Hippocampal formation (tissue), 2 donors: ENCODE results near the gene COX5B.
"Not testable (repeated sequence)": the region's sequence is repeated elsewhere in the genome, so short reads cannot be mapped to it uniquely, and the experiment has no call there.

Source experiments
- DNase-seq, 2 donors: peaks; one replicate each; lab custom pipeline; 2025; lab: John Stamatoyannopoulos, UW

COX5B gene

DNA sequence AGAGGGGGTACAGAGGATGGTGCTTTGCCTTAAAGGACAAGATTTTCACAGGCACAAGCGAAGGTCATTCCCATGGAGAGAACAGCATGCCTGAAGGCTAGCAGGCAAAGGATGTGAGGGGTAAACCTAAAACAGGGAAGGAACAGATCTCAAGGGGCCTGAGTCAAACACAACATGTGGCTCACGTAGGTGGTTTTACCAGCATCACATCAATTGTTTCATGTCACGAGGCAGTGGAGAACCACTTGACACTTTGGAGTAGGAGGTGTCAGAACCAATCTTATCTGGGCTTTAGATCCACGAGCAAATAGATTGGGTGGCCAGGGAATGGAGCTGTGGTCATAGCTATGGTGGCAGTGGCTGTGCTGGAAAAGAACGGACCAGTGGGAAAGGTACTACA lies 8.4 kb downstream of the COX5B start:
- DNase-seq = no peak

DNA sequence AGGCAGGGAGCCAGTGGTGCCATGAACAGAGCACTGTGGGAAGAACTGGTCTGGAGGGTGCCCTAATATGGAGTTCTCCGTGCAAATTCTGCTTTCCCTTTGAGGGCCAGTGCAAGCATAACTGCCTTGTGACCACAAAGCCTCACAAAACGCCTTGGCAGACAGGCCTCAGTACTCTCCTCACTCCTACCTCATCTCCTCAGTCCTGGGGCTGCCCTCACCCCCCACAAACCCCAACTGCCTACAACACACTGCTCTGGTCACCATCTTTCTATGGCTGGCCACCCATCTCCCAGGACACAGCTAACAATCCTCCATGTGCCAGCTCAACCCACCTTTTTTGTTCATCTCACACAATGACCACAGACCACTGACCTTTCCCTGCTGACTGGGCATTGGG lies 8.9 kb downstream of the COX5B start:
- DNase-seq = no peak

DNA sequence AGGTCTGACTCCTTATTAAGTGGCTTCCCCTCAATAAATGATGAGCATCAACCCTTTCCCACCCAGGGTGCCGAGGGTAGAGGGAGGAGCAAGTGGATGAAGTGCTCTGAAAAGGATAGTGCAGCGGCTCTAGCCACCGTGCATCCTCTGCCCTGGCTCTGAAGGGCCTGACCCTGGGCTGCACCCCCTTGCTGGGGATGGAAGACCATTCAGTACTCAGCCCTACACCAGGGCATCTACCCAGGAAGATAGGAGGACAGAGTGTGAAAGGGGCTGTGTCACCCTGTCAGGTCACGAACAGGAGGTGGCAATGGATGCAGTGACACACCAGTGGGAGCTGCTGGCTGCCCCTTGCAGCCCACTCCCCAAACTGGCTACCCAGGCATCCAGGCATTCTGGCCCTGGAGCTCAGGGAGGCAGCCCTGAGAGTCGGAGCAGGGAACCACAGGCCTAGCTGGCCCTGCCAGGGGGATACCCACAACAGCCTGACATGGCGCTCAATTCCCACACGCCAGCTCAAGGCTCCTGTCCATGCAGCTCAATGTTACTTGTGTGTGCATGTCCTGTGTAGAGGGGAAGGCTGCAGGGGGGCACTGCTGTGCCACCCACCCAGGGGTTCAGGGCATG lies 10.4 kb downstream of the COX5B start:
- DNase-seq = no peak

DNA sequence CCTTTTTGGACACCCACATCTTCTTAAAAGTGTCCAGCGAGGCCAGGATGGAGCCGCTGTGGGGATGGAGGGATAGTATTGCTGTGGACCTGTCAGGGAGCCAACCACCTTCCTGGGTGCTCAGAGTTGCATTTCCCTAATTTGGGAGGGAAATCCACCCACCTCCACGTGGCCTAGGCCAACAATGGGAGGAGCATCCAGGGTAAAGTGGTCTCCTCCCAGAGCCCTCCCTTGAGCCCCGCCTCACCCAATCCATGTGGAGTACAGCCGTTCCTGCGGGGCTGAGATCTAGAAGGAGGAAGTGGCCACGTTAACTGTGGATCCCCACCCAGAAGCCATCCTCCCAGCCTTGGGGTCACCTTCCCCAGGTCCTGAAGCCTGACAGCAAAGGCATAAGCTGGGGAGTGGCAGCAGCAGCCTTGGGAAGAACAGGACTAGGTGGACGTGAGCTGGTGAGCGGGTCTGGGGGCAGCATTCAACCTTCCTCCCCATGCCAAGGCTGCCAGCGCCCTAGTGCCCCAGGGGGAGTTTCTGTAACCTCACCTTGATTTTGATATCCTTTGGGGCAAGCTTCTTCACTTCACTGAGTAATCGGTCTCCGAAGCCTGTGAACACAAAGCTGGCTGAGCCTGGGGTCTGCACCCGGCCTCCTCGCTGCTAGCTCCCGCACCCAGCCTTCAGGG lies 11.2 kb downstream of the COX5B start:
- DNase-seq = no peak

DNA sequence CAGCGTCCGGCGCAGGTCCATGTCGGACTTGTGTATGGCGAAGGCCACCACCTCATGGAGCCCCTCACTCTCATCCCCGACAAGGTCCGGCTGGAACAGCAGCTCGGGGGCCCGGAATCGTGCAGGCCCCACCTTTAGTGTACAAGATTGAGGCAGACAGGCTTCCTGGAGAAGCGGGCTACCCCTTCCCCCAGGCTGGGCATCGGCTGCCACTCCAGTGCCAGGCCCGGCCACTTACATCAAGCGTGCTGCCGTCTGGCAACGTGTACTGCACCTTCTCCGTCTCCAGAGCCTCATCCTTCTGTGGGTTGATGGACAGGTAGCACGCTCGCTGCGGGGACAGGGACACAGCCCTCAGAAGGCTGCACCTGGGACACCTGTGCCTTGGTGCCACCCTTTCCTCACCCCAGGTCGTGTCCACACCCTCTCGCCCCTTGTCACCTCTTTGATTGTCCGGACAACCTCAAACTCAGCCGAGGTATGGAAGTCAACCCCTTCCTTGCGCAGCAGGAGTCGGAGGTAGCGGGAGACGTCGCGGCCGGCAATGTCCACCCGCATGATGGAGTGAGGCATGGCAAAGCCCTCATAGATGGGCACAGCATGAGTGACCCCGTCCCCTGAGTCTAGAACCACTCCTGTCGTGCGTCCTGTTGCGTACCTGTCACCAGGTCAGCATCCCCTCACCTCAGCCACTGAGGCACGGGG lies 12.3 kb downstream of the COX5B start:
- no peak for DNase-seq

DNA sequence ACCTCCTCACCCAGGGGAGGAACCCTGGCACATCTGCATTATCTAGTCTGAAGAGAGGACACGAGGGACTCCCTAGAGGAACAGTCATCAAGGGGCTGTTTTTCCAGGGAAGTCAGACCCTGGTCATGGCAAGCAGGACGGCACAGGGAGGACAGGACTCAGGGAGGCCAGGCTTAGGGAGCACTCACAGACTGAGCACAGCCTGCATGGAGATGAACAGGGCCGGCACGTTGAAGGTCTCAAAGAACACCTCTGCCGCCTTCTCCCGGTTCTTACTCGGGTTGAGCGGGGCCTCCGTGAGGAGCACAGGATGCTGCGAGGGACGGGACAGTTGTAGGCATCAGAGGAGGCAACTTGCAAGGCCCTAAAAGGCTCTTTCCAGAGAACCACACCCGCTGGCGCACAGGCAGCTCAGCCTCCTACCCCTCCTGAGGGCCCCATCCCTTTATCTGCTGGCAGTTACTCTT lies 12.9 kb downstream of the COX5B start:
- no peak for DNase-seq

DNA sequence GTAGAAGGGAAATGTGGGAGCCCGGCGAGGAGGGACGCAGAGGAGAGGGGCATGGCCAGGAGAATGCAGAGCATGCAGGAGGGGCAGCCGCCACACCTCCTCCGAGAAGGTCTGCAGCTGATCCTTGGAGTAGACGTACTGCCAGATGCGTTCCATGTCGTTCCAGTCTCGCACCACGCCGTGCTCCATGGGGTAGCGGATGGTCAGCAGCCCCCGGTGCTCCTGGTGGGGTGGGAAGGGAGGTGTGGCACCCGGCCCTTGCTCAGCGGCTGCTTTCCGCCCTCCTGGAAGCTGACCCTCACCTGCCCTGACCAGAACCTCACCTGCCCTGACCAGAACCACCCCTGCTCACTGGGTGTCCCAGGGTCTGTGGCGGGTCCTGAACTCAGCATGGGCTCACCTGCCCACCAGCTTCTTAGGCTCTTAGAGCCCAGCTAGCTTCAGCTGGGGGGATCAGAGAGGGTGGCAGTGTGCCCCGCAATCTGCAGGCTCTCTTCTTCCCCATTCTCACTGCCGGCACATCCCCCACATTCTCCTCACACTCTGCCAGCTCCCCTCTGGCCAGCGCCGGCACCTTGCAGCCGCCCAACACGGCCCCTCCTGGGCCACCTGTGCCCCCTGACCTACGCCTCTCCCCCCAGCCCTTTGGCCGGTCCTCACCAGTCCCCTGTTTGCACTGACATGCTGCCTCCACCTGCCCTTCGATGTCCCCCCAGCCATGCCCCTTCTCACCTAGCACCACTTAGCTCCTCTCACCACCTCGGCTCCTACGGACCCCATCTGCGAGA lies 13.6 kb downstream of the COX5B start:
- DNase-seq = no peak

DNA sequence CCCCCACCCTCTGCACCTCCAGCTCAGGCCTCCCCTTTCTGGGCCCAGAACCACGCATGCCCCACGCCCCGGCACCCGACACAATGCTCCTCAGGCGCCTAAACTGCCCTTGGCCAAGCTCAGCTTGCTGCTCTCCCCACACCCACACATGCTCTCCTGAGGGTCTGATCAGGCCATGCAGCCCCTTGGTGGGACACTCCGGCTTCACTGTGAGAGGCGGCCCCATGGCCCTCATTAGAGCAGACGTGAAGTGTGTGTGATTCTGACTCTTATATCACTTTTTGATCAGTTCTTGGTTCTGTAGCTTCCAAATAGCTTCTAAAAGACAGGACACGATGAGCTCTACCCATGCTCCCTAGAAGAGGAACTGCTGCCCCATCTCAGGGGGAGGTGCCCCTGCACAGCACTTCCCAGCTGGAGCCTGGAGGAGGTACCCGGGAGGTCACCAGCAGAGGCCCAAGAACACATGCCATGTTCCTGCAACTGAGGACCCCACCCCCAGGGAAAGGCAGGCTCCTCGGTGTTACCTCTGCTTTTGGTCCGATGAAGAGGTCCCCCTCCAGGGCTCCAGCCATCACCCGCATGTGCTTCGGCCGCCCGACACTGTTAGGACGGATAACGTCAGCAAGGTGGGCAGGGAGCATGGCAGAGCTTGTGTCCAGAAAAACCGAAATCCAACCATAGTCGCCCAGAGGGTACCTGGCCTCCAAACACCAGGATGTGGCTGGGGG lies 14.3 kb downstream of the COX5B start:
- no peak for DNase-seq

DNA sequence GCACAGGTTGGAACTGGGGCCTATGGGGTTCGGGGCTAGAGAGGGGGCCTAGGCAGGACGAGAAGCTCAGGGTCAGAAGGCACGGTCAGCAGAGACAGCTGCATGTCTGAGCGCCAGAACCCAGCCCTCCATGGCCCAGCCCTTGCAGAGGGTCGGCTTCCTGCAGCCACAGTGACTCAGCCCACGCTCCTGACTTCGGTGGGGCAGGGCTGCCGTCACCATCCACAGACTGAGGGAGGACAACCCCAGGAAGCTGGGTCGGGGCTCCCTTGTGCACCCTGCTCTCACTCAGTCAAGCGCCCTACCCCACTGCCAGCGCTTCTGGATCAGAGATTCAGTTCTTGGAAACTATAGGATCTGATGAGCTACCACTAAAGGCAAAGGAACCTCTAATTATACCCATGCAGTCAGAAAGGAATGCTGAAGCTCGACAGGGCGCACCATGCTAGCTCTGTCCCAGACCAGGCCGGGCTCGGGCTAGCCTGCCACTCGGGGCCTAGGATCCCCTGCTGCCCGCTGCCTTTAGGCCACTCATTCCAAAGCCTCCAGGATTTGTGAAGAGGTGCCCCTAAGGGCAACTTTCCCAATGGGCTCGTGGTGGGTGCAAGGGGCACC lies 15.0 kb downstream of the COX5B start:
- no peak for DNase-seq

DNA sequence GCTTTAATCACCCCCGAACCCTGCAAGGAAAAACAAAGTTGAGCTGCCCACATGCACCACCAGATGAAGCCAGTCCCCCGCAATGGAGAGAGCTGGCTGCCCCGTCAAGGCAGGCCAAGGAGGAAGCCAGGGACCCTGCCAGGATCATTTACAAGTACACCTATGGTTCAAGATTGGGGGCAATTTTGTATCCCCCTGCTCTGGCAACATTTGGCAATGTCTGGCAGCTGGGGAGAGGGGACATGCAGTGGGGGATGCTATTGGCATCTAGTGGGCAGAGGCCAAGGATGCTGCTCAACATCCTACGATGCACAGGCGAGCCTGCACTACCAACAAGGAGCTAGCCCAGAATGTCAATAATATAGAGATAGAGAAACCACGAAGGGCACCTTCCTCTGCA lies 16.1 kb downstream of the COX5B start:
- no peak for DNase-seq

DNA sequence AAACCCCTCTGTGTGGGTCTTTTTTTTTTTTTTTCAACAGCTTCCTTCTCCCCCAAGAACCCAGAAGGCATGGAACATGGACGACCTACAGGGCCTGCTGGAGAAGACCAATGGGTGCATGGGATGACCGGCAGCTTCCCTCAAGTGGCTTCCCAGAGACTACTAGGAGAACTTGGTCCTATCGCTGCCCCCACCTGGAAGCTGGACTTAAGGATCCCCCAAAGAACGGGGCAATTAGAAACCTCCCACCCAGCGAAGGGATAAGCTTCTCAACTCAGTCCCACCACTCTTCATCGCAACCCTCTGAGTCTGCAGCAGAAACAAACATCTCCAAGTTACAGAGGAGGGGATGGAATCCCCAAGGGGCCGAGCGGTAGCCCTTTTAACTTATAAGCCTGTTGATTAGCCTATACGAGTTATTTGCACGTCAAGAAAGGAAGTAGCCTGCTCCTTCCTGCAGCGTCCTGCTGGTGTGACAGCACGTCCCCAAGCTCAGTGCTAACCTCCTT lies 16.6 kb downstream of the COX5B start:
- DNase-seq = no peak

DNA sequence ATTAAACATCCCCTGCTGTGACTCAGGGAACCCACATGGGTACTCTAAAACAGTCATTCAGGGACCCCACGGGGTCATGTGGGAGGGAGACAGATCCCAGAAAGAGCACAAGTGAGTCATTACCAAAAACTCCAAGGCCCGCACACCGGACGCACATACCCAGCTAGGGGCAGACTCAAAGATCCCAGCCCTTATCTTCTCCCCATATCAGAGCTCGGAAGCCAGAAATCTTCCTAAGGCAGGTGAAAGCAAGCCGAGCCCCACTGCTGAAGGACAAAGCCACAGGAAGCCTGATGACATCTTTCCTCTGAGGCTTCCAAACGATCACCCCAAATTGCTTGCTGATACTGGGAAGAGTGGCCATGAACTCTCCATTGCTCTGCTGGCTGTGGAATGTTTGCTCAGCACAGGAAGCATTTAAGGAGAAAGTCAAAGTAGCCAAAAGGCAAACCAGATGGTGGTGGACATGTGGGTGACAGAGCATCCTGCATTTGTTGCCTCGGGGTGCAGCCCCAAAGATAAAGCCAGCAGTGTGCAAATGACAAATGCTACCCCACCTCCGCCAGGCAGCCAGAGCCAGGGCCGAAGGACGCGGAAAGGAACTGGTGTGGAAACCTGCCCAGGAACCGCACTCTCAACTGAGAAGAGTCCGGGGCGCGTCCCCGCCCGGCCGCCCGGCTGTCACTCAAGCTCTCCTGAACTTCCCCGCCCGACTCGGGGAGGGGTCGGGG lies 17.2 kb downstream of the COX5B start:
- peak; percentile 46 to 70 for DNase-seq

DNA sequence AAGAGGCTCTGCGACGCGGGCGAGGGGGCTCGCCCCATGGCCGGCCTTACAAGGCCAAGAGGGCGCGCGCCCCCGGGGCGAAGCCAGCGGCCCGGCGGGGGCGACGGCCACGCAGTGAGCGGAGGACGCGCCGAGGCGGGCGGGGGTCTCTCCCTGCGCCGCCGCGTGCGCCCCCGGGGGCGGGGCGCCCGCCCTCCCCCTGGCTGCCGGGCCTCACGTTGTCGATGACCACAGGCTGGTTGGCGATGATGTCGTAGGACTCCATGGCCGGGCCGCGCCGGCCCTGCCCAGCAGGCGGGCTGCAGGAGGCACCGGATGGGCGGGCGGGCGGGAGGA lies 17.7 kb downstream of the COX5B start:
- DNase-seq = no peak

DNA sequence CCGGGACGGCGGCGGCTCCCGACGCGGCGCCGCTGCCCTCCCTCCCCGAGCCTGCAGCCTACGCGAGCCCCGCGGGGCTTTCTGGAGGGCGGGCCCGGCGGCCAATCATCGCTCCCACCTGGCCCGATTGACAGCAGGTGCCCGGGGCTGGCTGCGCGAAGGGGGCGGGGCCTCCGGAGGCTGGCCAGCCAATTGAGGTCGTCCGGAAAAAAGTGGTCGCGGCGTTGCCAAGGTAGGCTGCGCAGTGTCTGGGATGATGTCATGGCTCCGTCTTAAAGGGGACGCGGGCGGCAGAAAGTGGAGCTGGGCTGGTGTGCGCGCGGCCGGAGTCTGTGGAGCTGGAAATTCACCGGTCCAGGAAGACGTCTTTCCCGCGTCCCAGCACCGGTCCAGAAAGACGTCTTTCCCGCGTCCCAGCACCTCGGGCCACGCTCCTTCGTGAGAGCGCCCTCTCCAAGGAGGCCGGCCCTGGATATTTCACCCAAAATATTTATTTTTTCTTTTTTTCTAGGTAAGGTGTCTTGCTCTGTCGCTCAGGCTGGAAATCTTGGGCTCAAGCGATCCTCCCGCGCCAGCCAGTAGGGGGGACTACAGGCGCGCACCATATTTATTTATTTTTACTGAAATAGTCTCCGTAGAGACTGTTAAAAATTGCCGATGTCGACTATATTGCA lies 18.2 kb downstream of the COX5B start, which contains the start of gene ACTR1B:
Gene ACTR1B (minus strand): TSS at position 83 of the 674 bp plus-strand sequence. CDS start 154 bp downstream, outside the sequence.
- peak; percentile 98 to 99 for DNase-seq

DNA sequence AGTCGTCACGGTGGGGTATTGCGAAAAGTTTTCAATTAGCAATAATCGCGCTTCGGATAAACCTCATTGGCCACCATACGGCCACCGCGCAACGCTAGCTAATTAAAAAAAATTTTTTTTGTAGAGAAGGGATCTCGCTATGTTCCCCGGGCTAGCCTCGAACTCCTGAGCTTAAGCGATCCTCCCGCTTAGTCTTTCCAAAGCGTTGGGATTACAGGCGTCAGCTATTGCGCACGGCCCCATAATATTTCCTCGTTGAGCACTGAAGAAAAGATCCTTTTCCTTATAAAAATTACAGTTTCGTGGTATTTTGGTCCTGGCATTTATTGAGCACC lies 18.7 kb downstream of the COX5B start:
- DNase-seq = no peak

DNA sequence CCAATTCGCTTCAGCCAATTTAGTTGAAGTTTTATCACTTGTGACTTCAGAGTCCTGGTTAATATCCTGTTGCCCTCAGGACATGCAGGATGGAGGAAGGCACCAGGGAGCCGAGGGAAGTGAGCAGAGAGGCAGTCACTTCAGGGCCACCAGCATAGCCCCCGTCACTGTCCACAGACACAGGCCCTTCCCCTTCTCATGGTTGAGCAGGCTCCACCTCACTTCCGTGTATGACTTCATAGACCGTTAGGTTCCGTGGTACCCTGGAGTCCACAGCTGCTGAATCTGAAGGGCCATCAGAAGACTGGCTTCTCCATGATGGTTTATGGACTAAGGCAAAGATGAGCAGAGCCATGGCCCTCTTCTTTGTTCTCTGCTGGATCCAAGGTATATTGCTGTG lies 23.6 kb downstream of the COX5B start, which contains the start of gene C2orf92:
Gene C2orf92 (plus strand): TSS at position 266 of the 400 bp plus-strand sequence. CDS start 76 bp downstream, at position 342.
- no peak for DNase-seq

DNA sequence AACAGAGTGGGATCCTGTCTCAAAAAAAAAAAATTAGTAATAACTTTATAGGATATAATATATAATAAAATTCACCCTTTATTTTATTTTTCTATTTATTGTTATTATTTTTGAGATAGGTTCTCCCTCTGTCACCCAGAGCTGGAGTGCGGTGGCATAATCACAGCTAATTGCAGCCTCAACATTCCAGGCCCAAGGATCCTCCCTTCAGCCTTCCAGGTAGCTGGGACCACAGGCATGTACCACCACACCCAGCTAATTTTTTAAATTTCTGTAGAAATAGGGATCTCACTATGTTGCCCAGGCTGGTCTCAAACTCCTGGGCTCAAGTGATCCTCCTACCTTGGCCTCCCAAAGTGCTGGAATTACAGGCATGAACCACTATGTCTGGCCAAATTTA lies 24.6 kb downstream of the COX5B start:
- DNase-seq = no peak

DNA sequence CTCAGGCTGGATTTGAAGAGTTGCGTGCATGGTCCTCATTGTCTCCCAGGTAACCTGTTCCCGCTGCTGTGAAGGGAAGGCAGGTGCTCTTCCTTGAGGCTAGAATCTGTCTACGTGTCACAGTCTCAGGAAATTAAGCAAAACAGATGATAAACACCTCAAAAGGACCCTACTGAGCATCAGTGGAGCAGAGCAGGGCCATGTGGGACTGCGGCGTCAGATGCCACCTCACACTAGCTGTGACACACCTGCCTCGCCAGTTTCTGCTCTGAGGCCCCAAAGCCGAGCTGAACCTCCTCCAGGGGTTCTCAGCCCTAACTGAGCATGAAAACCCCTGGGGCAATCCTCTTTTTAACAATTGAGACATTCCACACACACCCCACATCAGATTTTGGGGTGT lies 25.7 kb downstream of the COX5B start:
- DNase-seq = no peak

DNA sequence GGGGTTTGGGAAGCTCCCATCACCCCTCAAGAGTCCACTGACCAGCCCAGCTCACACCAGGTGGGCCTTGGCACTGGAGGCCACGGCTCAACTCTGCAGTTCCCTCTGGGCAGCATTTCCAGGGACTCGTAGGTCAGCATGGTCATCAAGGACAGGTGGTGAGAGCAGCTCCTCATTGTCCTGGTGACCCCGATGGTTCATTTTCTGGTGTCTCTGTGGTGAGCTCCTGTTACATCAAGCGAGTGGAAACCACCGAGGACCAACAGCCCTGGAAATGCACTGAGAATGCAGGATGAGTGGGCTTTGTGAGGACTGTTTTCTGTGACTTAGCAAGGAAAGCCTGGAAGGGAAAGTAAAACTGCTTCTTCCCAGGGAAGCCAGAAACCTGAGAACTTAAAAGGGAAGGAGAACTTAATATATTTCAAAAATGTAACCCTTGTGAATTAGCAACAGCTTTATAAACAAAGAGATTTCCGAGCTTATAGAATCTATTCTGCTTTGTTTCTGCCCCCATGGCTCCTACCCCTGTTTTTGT lies 26.8 kb downstream of the COX5B start:
- not testable (repeated sequence) for DNase-seq
